ENCODE data around the gene ZNF223.

GRCh38 chr19:44071824-44072542 lies 20.1 kb downstream of the ZNF223 start, which contains the start of gene ZNF284:
- TF ChIP-seq POLR2A (IDR thresholded peaks at IDR 0.05): no peak
- TF ChIP-seq, protein P1, sequence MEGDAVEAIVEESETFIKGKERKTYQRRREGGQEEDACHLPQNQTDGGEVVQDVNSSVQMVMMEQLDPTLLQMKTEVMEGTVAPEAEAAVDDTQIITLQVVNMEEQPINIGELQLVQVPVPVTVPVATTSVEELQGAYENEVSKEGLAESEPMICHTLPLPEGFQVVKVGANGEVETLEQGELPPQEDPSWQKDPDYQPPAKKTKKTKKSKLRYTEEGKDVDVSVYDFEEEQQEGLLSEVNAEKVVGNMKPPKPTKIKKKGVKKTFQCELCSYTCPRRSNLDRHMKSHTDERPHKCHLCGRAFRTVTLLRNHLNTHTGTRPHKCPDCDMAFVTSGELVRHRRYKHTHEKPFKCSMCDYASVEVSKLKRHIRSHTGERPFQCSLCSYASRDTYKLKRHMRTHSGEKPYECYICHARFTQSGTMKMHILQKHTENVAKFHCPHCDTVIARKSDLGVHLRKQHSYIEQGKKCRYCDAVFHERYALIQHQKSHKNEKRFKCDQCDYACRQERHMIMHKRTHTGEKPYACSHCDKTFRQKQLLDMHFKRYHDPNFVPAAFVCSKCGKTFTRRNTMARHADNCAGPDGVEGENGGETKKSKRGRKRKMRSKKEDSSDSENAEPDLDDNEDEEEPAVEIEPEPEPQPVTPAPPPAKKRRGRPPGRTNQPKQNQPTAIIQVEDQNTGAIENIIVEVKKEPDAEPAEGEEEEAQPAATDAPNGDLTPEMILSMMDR (IDR thresholded peaks at IDR 0.05): peak in 1 of 4 experiments; percentile 9
